LNCAP (cell line): ENCODE results near the gene AQP1.

Experiments
- TF ChIP-seq, protein P1 (sequence below): fragments of 450-650 bp; IDR thresholded peaks from 2 replicates; pipeline ENCODE4 v1.5.1; 2017; ENCODE audit warnings: mild to moderate bottlenecking

The AQP1 gene

GRCh38 chr7:30911561-30911969 is at the start of gene AQP1:
AQP1 (plus strand) TSS chr7:30911853; CDS start chr7:30911910, 57 bp downstream.
- TF ChIP-seq, protein P1, sequence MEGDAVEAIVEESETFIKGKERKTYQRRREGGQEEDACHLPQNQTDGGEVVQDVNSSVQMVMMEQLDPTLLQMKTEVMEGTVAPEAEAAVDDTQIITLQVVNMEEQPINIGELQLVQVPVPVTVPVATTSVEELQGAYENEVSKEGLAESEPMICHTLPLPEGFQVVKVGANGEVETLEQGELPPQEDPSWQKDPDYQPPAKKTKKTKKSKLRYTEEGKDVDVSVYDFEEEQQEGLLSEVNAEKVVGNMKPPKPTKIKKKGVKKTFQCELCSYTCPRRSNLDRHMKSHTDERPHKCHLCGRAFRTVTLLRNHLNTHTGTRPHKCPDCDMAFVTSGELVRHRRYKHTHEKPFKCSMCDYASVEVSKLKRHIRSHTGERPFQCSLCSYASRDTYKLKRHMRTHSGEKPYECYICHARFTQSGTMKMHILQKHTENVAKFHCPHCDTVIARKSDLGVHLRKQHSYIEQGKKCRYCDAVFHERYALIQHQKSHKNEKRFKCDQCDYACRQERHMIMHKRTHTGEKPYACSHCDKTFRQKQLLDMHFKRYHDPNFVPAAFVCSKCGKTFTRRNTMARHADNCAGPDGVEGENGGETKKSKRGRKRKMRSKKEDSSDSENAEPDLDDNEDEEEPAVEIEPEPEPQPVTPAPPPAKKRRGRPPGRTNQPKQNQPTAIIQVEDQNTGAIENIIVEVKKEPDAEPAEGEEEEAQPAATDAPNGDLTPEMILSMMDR, result no peak

- TF ChIP-seq, protein P1, result no peak
Observed at GRCh38 chr7:30862995-30863705, 48.5 kb upstream of the AQP1 start.

DNA sequence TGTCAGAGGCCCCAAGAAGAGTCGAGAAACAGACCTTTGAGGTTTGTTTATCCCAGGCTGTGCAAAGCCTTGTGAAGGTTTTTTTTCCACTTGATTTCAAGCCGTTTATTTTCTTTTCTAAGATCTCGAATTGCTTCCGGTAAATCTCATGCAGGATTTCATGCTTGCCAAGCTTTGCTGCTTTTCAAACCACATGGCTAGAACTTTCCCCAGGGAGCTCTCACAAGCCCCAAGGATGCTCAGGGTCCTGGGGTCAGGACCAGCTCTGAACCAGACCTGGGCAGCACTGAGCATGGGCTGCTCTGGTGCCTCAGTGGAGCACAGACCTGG is 48.0 kb upstream of the AQP1 start:
- TF ChIP-seq, protein P1, result no peak

- TF ChIP-seq, protein P1, result no peak
Observed at GRCh38 chr7:30864101-30864500, 47.6 kb upstream of the AQP1 start.

GRCh38 chr7:30865076-30865475 is 46.6 kb upstream of the AQP1 start:
- TF ChIP-seq, protein P1, result no peak

DNA sequence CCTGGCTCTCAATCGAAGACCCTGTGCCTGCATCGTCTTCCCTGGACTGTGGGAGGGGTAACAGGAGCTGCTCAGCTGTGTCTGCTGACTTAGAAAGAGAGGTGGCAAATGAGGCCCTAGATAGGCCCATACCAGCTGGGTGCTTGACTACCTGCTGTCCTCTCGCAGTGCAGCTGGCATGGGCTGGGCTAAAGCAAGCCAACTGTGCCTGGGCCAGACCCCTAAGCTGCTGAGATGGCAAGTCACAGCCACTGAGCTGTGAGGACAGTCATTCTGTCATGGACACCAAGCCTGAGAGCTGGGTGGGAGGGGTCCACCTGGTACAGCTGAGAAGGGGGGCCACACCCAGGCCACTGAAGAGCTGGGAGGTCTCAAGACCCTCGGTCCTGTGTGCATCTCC is 45.8 kb upstream of the AQP1 start:
- TF ChIP-seq, protein P1, result no peak

DNA sequence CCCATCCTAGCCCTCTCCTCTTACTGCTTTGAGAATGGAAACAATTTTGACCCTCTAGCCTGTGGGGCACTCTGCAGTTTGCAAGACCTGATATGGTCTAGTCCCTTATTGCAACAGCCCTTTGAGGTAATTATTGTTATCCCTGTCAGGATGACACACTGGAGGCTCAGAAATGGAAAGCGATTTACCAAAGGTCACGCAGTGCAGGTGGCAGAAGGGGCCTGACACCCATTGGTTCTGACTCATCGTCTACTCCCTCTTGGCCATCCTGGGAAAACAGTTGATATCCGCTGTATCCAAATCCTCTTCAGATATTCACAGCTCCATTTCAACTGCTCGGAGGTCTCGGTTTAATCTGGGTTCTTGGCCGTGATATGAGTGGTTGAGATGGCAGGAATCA is 44.7 kb upstream of the AQP1 start:
- TF ChIP-seq, protein P1, result no peak

GRCh38 chr7:30867483-30867882 is 44.2 kb upstream of the AQP1 start:
- TF ChIP-seq, protein P1, result no peak
